ENCODE data around the gene LRRC8C.
"Not testable (repeated sequence)": the region's sequence is repeated elsewhere in the genome, so short reads cannot be mapped to it uniquely, and the experiment has no call there.

Gene LRRC8C

GRCh38 chr1:89632657-89633247, at the start of gene LRRC8C:
LRRC8C (plus strand) TSS chr1:89633120; CDS start chr1:89686474, 53,354 bp downstream.
- DNase-seq (ENCODE audit: low read depth in 2 of 3, low spot score in 1 of 3), result peak; percentile 72 to 84 (median 75)

GRCh38 chr1:89584211-89584610, 48.7 kb upstream of the LRRC8C start:
- DNase-seq (ENCODE audit: low read depth in 2 of 3, low spot score in 1 of 3), result no peak

GRCh38 chr1:89584781-89585180, 48.1 kb upstream of the LRRC8C start:
- no peak for DNase-seq (ENCODE audit: low read depth in 2 of 3, low spot score in 1 of 3)

GRCh38 chr1:89587729-89588161, 45.2 kb upstream of the LRRC8C start:
- no peak for DNase-seq (ENCODE audit: low read depth in 2 of 3, low spot score in 1 of 3)

- no peak for DNase-seq (ENCODE audit: low read depth in 2 of 3, low spot score in 1 of 3)
Measured at GRCh38 chr1:89588480-89588879, 44.4 kb upstream of the LRRC8C start.

- no peak for DNase-seq (ENCODE audit: low read depth in 2 of 3, low spot score in 1 of 3)
Measured at GRCh38 chr1:89589515-89589914, 43.4 kb upstream of the LRRC8C start.

- DNase-seq (ENCODE audit: low read depth in 2 of 3, low spot score in 1 of 3), result no peak
Measured at GRCh38 chr1:89590341-89591080, 42.4 kb upstream of the LRRC8C start.

- DNase-seq (ENCODE audit: low read depth in 2 of 3, low spot score in 1 of 3), result not testable (repeated sequence)
Measured at GRCh38 chr1:89592861-89593302, 40.0 kb upstream of the LRRC8C start.

- DNase-seq (ENCODE audit: low read depth in 2 of 3, low spot score in 1 of 3), result no peak
Measured at GRCh38 chr1:89594096-89594740, 38.7 kb upstream of the LRRC8C start.

GRCh38 chr1:89596698-89597097, 36.2 kb upstream of the LRRC8C start:
- no peak for DNase-seq (ENCODE audit: low read depth in 2 of 3, low spot score in 1 of 3)

- no peak for DNase-seq (ENCODE audit: low read depth in 2 of 3, low spot score in 1 of 3)
Measured at GRCh38 chr1:89598450-89599331, 34.2 kb upstream of the LRRC8C start.

GRCh38 chr1:89599332-89599630, 33.6 kb upstream of the LRRC8C start:
- DNase-seq (ENCODE audit: low read depth in 2 of 3, low spot score in 1 of 3), result no peak

- no peak for DNase-seq (ENCODE audit: low read depth in 2 of 3, low spot score in 1 of 3)
Measured at GRCh38 chr1:89600451-89601224, 32.3 kb upstream of the LRRC8C start.

GRCh38 chr1:89602871-89603404, 30.0 kb upstream of the LRRC8C start:
- DNase-seq (ENCODE audit: low read depth in 2 of 3, low spot score in 1 of 3), result no peak

- DNase-seq (ENCODE audit: low read depth in 2 of 3, low spot score in 1 of 3), result peak in 2 of 3 donors; percentile 53 to 55
Measured at GRCh38 chr1:89603651-89604413, 29.1 kb upstream of the LRRC8C start.

- DNase-seq (ENCODE audit: low read depth in 2 of 3, low spot score in 1 of 3), result no peak
Measured at GRCh38 chr1:89604414-89604735, 28.5 kb upstream of the LRRC8C start.

GRCh38 chr1:89605692-89606091, 27.2 kb upstream of the LRRC8C start:
- no peak for DNase-seq (ENCODE audit: low read depth in 2 of 3, low spot score in 1 of 3)

- no peak for DNase-seq (ENCODE audit: low read depth in 2 of 3, low spot score in 1 of 3)
Measured at GRCh38 chr1:89606227-89606980, 26.5 kb upstream of the LRRC8C start.

- DNase-seq (ENCODE audit: low read depth in 2 of 3, low spot score in 1 of 3), result no peak
Measured at GRCh38 chr1:89607156-89607555, 25.8 kb upstream of the LRRC8C start.
